SK-N-SH treated with all-trans-retinoic acid at 6 μM for 48 hours (cell line): Measurements from ENCODE around the gene ZNF142.

ENCODE experiments used
- ISL1 ChIP-seq: fragments of 250-450 bp; sonication (Bioruptor Pico); IDR thresholded peaks from 2 replicates; pipeline ENCODE4 v2.1.2; 2022; ENCODE audit warnings: mild to moderate bottlenecking, moderate library complexity
- TF ChIP-seq, protein P1 (sequence below): fragments of 250-450 bp; sonication (Bioruptor Pico); IDR thresholded peaks from 2 replicates; pipeline ENCODE4 v1.8.0; 2020; ENCODE audit warnings: mild to moderate bottlenecking, moderate library complexity, borderline replicate concordance

DNA sequence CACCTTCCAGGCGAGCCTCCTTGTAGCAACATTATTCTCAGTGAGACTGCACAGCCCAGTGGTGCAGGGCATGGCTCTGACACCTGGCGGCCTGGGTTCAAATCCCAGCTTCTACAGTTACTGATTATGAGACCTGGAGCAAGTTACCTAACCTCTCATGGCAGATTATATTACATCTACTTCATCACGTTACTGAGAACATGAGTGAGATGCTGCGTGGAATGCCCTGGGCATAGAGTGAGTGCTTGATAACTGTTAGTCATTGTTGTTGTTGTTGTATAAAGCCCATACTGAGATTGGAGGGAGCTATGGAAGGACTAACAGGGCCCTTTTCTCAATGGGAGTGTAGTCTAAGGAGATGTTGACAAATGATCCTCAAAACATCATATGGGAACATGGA, 33.1 kb downstream of the ZNF142 start:
- no peak for TF ChIP-seq ISL1 (CRISPR knock-in tag)
- TF ChIP-seq, protein P1, sequence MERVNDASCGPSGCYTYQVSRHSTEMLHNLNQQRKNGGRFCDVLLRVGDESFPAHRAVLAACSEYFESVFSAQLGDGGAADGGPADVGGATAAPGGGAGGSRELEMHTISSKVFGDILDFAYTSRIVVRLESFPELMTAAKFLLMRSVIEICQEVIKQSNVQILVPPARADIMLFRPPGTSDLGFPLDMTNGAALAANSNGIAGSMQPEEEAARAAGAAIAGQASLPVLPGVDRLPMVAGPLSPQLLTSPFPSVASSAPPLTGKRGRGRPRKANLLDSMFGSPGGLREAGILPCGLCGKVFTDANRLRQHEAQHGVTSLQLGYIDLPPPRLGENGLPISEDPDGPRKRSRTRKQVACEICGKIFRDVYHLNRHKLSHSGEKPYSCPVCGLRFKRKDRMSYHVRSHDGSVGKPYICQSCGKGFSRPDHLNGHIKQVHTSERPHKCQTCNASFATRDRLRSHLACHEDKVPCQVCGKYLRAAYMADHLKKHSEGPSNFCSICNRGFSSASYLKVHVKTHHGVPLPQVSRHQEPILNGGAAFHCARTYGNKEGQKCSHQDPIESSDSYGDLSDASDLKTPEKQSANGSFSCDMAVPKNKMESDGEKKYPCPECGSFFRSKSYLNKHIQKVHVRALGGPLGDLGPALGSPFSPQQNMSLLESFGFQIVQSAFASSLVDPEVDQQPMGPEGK: no peak
